ENCODE results near the gene MPRIP.
A peak's percentile ranks its signal among the peaks of the same experiment; 100 is the strongest.
"Not testable (repeated sequence)": the region's sequence is repeated elsewhere in the genome, so short reads cannot be mapped to it uniquely, and the experiment has no call there.

The MPRIP gene, protein sequence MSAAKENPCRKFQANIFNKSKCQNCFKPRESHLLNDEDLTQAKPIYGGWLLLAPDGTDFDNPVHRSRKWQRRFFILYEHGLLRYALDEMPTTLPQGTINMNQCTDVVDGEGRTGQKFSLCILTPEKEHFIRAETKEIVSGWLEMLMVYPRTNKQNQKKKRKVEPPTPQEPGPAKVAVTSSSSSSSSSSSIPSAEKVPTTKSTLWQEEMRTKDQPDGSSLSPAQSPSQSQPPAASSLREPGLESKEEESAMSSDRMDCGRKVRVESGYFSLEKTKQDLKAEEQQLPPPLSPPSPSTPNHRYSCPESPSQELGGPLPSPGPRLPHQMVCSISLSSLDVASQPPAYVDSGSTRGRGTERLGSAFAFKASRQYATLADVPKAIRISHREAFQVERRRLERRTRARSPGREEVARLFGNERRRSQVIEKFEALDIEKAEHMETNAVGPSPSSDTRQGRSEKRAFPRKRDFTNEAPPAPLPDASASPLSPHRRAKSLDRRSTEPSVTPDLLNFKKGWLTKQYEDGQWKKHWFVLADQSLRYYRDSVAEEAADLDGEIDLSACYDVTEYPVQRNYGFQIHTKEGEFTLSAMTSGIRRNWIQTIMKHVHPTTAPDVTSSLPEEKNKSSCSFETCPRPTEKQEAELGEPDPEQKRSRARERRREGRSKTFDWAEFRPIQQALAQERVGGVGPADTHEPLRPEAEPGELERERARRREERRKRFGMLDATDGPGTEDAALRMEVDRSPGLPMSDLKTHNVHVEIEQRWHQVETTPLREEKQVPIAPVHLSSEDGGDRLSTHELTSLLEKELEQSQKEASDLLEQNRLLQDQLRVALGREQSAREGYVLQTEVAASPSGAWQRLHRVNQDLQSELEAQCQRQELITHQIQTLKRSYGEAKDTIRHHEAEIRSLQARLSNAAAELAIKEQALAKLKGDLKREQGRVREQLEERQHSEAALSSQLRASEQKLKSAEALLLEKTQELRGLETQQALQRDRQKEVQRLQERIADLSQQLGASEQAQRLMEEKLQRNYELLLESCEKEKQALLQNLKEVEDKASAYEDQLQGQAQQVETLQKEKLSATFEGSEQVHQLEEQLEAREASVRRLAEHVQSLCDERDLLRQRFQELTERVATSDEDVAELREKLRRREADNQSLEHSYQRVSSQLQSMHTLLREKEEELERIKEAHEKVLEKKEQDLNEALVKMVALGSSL (N-terminal part only)

GRCh38 chr17:17042384-17042736 is at the start of gene MPRIP:
MPRIP (plus strand) TSS chr17:17042457; CDS start chr17:17042849, 392 bp downstream.
- no peak for DNase-seq

DNA sequence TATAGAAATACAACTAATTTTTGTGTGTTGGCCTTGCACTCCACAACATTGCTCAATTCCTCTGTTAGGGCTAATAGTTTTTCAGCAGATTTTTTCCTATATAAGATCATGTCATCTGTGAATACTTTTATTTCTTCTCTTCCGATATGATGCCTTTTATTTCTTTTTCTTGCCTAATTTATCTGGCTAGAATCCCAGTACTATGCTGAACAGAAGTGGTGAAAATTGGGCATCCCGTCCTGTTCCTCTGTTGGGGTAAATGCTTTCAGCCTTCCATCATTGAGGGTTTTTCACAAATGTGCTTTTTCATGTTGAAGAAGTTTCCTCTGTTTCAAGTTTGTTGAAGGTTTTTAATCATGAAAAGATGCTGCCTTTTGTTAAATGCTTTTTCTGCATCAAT is 47.6 kb upstream of the MPRIP start:
- DNase-seq: no peak

DNA sequence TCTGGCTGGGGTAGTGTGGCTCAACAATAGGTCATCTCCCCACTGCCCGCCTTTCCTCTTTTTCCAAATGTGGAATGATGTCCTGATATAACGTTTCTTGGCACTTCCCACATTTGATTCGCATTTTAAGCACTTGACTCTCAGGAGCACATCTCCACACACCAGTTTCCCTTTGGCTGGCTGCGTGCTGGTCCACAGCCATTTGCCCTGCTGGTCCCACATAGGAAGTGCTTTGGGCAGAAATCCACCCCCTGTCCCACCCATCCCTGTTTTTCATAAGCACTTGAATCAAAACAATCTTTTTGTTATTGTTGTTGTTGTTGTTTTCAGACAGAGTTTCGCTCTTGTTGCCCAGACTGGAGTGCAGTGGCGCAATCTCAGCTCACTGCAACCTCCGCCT is 46.3 kb upstream of the MPRIP start:
- DNase-seq: no peak

DNA sequence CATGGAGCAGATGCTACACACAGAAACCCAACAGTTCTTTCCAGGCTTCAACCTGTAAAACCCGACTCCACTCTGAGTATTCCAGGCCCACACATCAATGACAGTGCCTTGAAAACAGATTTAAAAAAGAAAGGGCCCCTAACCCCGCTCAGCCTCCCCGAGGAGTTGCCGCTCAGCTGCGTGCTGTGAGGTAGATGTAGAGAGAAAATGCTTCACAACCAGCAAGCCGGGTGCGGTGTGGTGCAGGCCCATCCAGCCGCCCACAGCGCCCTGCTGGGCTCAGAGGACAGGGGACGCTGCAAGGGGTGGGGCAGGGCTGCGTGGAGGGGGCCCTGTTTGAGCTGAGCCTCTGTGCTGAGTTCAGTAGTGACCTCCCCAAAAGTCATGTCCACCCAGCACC is 45.5 kb upstream of the MPRIP start:
- not testable (repeated sequence) for DNase-seq

DNA sequence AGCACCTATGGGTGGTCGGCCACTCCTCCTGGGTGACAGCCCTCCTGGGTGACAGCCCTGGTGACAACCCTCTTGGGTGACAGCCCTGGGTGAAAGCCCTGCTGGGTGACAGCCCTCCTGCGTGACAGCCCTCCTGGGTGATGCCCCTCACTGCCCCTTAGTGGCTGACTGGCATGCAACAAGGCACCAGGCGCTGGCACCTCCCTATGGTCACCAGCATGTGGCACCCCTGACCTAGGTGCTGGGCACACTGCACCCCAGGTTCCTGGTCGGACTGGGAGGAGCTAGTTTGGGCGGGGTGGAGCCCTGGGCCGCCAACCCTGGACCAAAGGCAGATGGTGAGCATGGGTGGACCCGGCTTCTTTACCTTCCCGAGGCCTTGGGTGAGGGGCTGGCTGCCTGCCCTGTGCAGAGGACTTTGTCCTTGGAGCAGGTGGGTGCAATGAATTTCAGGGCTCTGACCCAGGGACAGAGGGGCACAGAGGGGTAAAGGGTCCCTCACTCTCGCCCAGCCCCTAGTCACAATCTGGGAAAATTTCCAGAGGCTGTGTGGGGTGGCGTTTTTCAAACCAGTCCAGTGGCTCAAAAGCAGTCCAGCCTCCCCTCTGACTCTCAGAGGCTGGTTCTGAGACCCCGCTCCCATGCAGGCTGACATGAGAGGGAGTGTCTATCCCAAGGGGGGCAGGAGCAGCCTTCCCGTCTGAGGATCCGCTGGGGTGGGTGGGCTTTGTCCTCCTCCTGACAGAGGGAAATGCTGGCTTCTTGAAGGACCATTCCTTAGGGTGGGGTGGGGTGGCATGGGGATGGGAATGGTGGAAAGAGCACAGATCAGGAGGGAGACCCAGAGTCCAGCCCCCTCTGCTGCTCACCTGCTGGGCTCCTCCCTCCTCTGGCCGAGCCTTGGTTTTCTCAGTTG is 44.5 kb upstream of the MPRIP start:
- no peak for DNase-seq

DNA sequence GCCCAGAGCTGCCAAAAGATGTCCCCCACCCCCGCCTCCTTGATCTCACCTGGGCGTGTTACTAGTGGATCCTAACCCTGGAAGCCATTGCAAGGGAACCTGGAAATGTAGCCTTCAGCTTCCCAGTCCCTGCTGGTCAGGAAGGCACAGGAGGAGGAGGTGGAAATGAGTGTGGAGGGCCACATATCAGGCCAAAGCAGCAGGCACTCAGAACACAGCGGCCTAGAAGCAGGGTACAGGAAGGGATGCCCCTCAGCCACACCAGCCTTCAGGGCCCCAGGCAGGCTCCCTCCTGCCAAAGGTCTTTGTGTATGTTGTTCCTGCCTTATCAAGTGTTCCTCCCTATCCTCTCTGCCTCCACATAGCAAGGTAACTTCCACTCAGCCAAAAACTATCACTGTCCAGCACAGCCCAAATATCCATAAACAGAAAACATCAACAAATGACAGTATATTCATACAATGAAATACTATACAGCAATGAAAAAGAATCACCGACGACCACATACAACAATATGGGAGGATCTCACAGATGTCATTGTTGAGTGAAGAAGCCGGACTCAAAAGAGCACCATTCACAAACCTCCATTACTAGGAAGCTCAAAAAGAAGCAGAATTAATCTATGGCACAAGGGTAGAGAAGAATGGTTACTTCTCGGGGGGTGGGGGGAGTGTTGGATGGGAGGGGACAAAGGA is 42.2 kb upstream of the MPRIP start:
- DNase-seq: no peak

GRCh38 chr17:17001076-17001777 is 41.0 kb upstream of the MPRIP start:
- DNase-seq: no peak

- peak; percentile 71 for DNase-seq
These were observed 40.3 kb upstream of the MPRIP start for GRCh38 chr17:17001874-17002520.

DNA sequence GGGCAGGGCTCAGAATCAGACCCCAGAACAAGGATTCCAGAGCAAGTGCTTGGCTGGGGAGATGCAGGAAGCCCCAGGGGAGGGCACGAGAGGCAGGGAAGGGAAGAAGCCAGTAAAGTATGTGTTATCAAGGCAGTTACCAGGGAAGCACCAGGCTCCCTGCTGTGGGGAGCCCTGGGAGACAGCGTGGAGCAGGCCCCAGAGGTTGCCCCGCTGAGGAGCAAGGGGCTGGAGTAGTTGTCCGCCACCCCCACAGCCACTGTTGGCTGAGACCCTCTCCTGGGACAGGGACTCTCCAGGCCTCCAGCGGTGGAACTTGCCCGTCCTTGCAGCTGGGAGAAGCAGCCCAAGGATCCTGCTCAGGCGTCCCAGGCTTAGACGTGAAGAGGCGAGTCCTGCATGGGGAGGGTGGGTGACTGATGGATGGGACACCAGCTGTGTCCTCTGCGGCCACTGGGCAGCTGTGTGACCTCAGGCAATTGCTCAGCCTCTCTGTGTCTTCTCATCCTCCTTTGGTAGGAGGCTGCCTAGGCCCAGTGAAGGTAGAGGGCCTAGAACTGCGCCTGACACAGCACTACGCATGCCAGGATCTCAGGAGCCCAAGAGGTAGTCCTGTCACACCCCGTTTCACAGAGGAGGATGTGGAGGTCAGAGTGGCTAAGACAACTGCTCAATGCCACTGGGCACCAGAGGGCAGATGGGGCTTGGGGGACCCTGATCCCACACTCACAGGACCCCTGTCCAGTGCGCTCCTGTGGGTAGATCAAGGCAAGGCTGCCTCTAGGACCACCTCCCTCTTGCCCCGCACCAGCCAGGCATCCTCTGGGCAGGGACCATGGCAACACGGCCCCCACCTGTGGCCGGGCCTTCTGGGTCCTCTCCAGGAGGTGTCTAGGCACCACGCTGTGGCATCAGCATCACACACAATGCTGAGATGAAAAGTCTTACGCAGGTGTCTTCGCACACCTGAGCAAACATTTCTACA is 39.2 kb upstream of the MPRIP start:
- DNase-seq: not testable (repeated sequence)

- no peak for DNase-seq
These were observed 37.8 kb upstream of the MPRIP start for GRCh38 chr17:17004251-17004996.

DNA sequence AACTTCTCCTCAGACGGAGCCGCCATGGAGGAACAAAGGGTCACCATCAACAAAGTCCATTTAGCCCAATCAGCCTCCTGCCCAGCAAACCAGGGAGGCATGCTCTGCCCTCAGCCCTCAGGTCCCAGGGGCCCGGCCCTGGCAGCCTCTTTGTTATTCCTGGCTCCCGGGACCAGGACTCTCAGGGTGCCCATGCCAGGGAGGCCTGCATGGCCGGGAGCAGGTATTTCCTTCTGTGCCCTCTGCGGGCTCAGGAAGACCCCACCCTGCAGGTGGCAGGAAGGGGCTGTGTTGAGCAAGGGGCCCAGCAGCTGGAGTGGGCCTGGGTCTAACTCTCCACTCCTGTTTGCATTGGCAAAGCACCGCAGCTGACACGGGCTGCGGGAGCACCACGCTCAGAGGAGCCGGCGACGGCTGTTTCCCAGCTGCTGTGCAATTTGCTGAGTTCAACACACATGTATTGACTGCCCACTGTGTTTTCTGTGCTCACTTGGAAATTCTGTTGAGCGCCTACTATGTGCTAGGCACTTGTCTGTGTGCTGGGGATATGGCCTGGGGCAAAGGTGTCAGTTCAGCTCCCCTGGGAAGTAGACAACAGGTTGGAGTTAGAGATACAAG is 37.2 kb upstream of the MPRIP start:
- DNase-seq: not testable (repeated sequence)

- not testable (repeated sequence) for DNase-seq
These were observed 34.4 kb upstream of the MPRIP start for GRCh38 chr17:17007891-17008290.

DNA sequence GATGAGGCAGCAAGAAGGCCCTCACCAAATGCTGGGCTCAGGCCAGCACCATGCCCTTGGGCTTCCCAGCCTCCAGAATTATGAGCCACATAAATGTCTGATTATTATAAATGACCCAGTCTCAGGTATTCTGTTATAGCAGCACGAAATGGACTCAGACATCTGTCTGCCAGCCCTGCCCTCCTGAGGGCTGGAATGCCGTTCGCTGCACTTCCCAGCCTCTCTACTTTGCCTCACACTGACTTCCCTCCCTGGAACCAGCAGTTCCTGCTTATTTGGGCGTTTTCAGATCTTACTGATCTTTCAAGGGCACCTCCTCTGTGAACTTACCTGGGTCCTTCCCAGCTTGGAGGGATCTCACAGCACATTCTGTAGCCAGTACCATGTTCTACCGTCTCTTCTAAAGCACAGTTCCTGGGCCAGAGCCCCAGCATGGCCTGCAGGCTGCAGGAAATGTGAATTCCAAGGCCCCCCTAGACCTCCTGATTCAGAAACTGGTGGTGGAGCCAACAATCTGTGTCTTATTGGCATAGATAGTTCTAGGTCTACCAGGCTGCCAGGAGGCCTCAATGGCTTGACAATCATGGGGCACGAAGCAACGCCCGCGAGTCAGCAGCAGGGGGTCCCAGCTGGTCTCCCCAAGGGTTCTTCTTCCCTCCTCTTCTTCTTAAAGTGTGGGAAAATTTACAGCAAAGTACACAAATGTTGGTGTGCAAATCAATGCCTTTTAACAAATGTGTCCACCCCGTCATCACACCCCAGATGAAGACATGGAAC is 33.4 kb upstream of the MPRIP start:
- not testable (repeated sequence) for DNase-seq

DNA sequence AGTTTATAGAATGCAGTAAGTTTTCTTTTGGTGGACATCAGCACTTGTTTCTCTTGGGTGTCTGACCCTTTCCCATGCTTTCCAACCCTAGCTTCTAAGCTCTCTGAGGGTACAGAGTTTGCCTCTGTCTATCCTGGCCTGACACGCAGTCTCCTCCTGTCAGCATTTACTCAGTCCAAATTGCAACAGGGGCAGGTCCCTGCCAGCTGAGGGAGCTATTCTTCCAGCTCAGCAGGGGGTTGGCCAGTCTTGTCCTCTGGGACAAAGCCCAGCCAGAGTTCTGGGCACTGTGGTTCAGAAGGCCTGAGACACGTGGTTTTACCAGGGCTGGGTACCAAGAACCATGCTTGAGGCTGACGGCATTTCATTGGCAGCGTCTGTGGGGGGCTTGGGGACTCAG is 32.3 kb upstream of the MPRIP start:
- peak; percentile 1 for DNase-seq

DNA sequence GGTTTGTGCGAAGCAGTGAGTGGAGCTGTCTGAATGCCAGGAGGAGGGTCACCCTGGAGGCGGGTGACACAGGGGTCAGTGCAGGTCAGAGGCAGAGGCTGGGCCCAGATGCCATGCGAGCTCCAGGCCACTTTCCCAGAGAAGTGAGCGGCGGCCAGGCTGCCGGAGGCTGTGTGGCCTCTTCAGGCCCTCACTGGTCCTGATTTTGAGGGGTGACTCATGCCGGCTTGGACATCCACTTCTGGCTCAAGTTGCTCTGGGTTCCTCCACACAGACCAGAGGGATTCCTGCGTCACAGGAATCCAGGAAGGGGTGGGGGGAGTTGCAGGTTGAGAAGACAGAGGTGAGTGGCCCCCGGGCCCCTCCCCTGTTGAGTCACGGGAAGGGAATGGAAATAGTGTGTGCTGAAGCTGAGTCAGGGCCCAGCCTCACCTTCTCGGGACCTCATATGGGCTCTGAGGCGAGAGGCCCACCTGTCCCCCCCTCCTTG is 31.7 kb upstream of the MPRIP start:
- DNase-seq: not testable (repeated sequence)

DNA sequence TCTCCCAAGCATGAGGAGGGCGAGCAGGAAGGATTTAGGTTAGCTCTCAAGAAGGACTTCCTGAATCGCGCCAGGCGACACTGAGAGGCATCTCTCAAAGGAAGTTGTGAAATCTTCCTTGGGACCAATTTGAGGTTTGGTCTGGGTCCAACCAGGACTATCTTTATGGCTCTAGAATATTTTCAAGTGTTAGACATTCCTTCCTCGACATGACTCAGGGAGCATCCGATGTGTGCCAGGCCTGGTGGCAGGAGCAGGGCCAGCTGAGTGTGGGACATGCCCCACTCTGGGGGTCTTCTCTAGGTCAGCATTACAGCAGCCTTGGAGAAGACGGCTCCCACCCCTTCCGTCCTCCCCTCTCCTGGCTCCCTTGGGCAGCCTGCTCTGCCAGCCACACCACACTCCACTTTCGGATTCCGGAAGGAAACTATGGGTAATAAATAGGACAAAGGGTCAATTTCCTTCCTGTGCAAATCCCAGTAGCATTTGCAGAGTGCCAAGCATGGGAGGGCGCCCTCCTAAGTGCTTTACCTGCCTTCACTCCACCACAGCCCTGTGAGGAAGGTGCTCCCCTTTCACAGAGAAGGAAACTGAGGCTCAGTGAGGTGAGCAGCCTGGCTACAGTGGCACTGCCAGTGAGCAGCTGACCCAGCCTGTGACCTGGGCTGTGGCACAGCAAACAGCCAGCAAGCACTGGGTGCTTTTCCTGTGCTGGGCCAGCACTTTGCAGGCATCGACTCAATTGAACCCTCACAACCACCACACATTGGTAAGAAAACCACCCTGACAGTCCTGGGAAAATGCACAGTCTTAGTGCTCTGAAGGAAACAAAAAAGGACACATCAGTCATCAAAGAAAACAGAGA is 31.0 kb upstream of the MPRIP start:
- DNase-seq: not testable (repeated sequence)
